ENCODE data around the gene PTPRD. TPM values are rescaled to one million over a fixed set of nuclear protein-coding genes. Genes with fewer than 3 reads are reported as not detected.

The PTPRD gene
- total RNA-seq, 4 donors from 2014 or later = 19.6 to 78.9 (median 45.6) TPM

- Histone ChIP-seq H3K9me3 (no peaks in the 10 kb centered on the region), H3K4me1 (no peaks in the 10 kb centered on the region), H3K36me3 (no peaks in the 10 kb centered on the region), H3K4me3 (replicated peaks in 1 of 3) (no peak overlapping the region), H3K27ac (no peak overlapping the region), H3K27me3 (no peaks in the 10 kb centered on the region)
- intact Hi-C loops (cut with DNase I) = no loop called here
- no peak for DNase-seq
- TF ChIP-seq CTCF (IDR thresholded peaks at IDR 0.05) (no peak), POLR2A (IDR thresholded peaks at IDR 0.05) (no peak)
Measured at GRCh38 chr9:8390571-8390970, 2222.2 kb downstream of the PTPRD start.

GRCh38 chr9:8389531-8389930 lies 2223.3 kb downstream of the PTPRD start:
- Histone ChIP-seq H3K27ac (no peak overlapping the region), H3K9me3 (no peaks in the 10 kb centered on the region), H3K36me3 (no peaks in the 10 kb centered on the region), H3K27me3 (no peaks in the 10 kb centered on the region), H3K4me1 (no peaks in the 10 kb centered on the region), H3K4me3 (replicated peaks in 1 of 3) (no peak overlapping the region)
- no peak for TF ChIP-seq POLR2A (IDR thresholded peaks at IDR 0.05)
- no peak for TF ChIP-seq CTCF (IDR thresholded peaks at IDR 0.05)
- intact Hi-C loops (cut with DNase I) = no loop called here
- DNase-seq = no peak
- WGBS, 2 donors = 85 to 91% methylated on average over 3 of the region's 3 CpGs

- H3K4me3 ChIP-seq (replicated peaks in 1 of 3) = no peak overlapping the region
- 88 to 91% methylated on average over 1 of the region's 1 CpG for WGBS, 2 donors
Measured at GRCh38 chr9:8388132-8388531, 2224.7 kb downstream of the PTPRD start.

GRCh38 chr9:8384091-8384490 lies 2228.7 kb downstream of the PTPRD start:
- H3K4me1 ChIP-seq = no peaks in the 10 kb centered on the region
- no peak for DNase-seq
- no peaks in the 10 kb centered on the region for H3K9me3 ChIP-seq
- no peaks in the 10 kb centered on the region for H3K27me3 ChIP-seq
- H3K27ac ChIP-seq = no peak overlapping the region
- no peak for TF ChIP-seq CTCF (IDR thresholded peaks at IDR 0.05)
- TF ChIP-seq POLR2A (IDR thresholded peaks at IDR 0.05) = no peak
- intact Hi-C loops (cut with DNase I) = no loop called here
- 86 to 87% methylated on average over 3 of the region's 3 CpGs for WGBS, 2 donors
- H3K4me3 ChIP-seq (replicated peaks in 1 of 3) = no peak overlapping the region
- H3K36me3 ChIP-seq = no peaks in the 10 kb centered on the region

More at GRCh38 chr9:8388132-8388531, 2224.7 kb downstream of the PTPRD start:
- no peaks in the 10 kb centered on the region for H3K9me3 ChIP-seq
- intact Hi-C loops (cut with DNase I) = no loop called here
- no peak for DNase-seq
- H3K27me3 ChIP-seq = no peaks in the 10 kb centered on the region
- no peak overlapping the region for H3K27ac ChIP-seq
- H3K4me1 ChIP-seq = no peaks in the 10 kb centered on the region
- TF ChIP-seq POLR2A (IDR thresholded peaks at IDR 0.05) (no peak), CTCF (IDR thresholded peaks at IDR 0.05) (no peak)
- no peaks in the 10 kb centered on the region for H3K36me3 ChIP-seq

- Histone ChIP-seq H3K27me3 (no peaks in the 10 kb centered on the region), H3K4me3 (replicated peaks in 1 of 3) (no peak overlapping the region), H3K36me3 (no peaks in the 10 kb centered on the region), H3K4me1 (no peaks in the 10 kb centered on the region), H3K9me3 (no peaks in the 10 kb centered on the region), H3K27ac (no peak overlapping the region)
- TF ChIP-seq CTCF (IDR thresholded peaks at IDR 0.05) = no peak
- no peak for TF ChIP-seq POLR2A (IDR thresholded peaks at IDR 0.05)
- DNase-seq = no peak
- intact Hi-C loops (cut with DNase I) = no loop called here
- WGBS, 2 donors = 61 to 73% methylated on average over 4 of the region's 4 CpGs
Measured at GRCh38 chr9:8382777-8383527, 2229.8 kb downstream of the PTPRD start.

Data from thyroid gland (tissue), 4 donors.